Fibroblast of lung (primary cell): ENCODE data around the gene VSIG10L. TPM values are rescaled to one million over a fixed set of nuclear protein-coding genes. Genes with fewer than 3 reads are reported as not detected.
A peak's percentile ranks its signal among the peaks of the same experiment; 100 is the strongest.

Source experiments
- DNase-seq, 2 donors: peaks; one replicate each; pipeline versions ENCODE4 v3.0.0 to v3.0.0-alpha.2; 2010; ENCODE audit warnings: low read depth in 2 of 2
- H2AFZ ChIP-seq: 2 replicates; pipeline ENCODE4 v1.5.1; 2012; ENCODE audit warnings: low read length, control low read depth, inconsistent platforms
- H3K27ac ChIP-seq: 2 replicates; pipeline ENCODE4 v1.5.1; 2011; ENCODE audit warnings: low read length, control low read depth; ENCODE audit not compliant: insufficient read depth
- H3K27me3 ChIP-seq: 2 replicates; pipeline ENCODE4 v1.5.1; 2011; ENCODE audit warnings: mild to moderate bottlenecking, low read length; ENCODE audit not compliant: control insufficient read depth, insufficient read depth
- H3K36me3 ChIP-seq: 2 replicates; pipeline ENCODE4 v1.5.1; 2011; ENCODE audit warnings: low read length; ENCODE audit not compliant: control insufficient read depth, insufficient read depth
- H3K4me1 ChIP-seq: 2 replicates; pipeline ENCODE4 v1.5.1; 2011; ENCODE audit warnings: low read length; ENCODE audit not compliant: control insufficient read depth, insufficient read depth; ENCODE audit errors: extremely low read depth
- H3K4me2 ChIP-seq: 2 replicates; pipeline ENCODE4 v1.5.1; 2011; ENCODE audit warnings: low read length, control low read depth; ENCODE audit not compliant: insufficient read depth; ENCODE audit errors: extremely low read depth
- H3K4me3 ChIP-seq, 4 experiments: fragments of 200-600 bp in 1 of 4; sonication (generic) in 1 of 4; replicated peaks in 1 of 4; 2 replicates each; pipeline ENCODE4 v1.5.1; 2011 to 2016; ENCODE audit warnings: low read length in 4 of 4, low read depth in 3 of 4, mild to moderate bottlenecking in 3 of 4, control low read depth in 2 of 4, inconsistent platforms in 1 of 4, mixed read lengths in 1 of 4; ENCODE audit not compliant: insufficient read depth in 1 of 4; ENCODE audit errors: control extremely low read depth in 1 of 4
- H3K79me2 ChIP-seq: 2 replicates; pipeline ENCODE4 v1.5.1; 2012; ENCODE audit warnings: mild to moderate bottlenecking, low read length, inconsistent platforms; ENCODE audit not compliant: control insufficient read depth, insufficient read depth
- H3K9ac ChIP-seq: 2 replicates; pipeline ENCODE4 v1.5.1; 2011; ENCODE audit warnings: mild to moderate bottlenecking, low read length, control low read depth; ENCODE audit not compliant: insufficient read depth
- H3K9me3 ChIP-seq: 2 replicates; pipeline ENCODE4 v1.5.1; 2012; ENCODE audit warnings: low read depth, low read length; ENCODE audit not compliant: control insufficient read depth, insufficient read depth
- H4K20me1 ChIP-seq: 2 replicates; pipeline ENCODE4 v1.5.1; 2011; ENCODE audit warnings: low read length; ENCODE audit not compliant: control insufficient read depth, insufficient read depth; ENCODE audit errors: extremely low read depth
- EZH2 ChIP-seq: IDR thresholded peaks from 2 replicates; pipeline ENCODE4 v1.5.1; 2012; ENCODE audit warnings: low read length, control low read depth, mild to moderate bottlenecking; ENCODE audit errors: missing control alignments
- polyA plus RNA-seq, 2 donors: library from polyadenylated mRNA; depleted of rRNA in 1 of 2; stranded (reverse) in 1 of 2; unstranded in 1 of 2; fragments of >200 nt; gene quantifications; 2 replicates each; pipeline ENCODE4 v1.2.1, GENCODE V29; 2011 to 2012; ENCODE audit warnings: missing spikeins in 1 of 2
- total RNA-seq: library from RNA; depleted of rRNA; stranded (reverse); fragments of >200 nt; gene quantifications from 2 replicates; pipeline ENCODE4 v1.2.1, GENCODE V29; 2014
- TF ChIP-seq, protein P1 (sequence below), 2 donors: IDR thresholded peaks in 1 of 2; conservative IDR thresholded peaks in 1 of 2; 1 replicate in 1 of 2; 2 replicates in 1 of 2; pipeline ENCODE4 v1.5.1; 2011 to 2012; ENCODE audit warnings: low read length in 2 of 2, control low read depth in 1 of 2, inconsistent platforms in 1 of 2, low read depth in 1 of 2, mild to moderate bottlenecking in 1 of 2

VSIG10L gene
- total and polyA plus RNA-seq, 2 donors (not counting 1 experiment from before 2014, with no cell fraction given) = 0.33 to 0.66 TPM

DNA sequence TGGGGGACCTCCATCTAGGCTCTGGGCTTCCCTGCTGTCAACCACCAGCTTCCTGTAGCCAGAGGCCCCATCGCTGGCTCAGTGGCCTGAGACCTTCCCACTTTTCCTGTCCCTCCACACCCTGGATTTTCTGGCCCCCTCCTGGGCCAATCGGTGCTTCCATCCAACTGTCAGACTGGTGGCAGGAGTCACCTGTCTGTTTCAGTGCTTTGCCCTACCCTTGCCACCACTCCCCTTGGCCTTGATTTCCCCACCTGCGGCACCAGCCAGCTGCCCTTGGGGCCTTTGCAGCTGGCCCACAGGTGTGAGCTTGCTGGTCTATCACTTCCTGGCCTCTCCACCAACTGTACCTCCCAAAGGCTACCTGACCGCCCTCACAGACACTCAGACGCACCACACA is 12.5 kb downstream of the VSIG10L start:
- Histone ChIP-seq H3K4me1 (no peaks in the 10 kb centered on the region), H3K4me3 (no peak overlapping the region)
- no peak for DNase-seq

DNA sequence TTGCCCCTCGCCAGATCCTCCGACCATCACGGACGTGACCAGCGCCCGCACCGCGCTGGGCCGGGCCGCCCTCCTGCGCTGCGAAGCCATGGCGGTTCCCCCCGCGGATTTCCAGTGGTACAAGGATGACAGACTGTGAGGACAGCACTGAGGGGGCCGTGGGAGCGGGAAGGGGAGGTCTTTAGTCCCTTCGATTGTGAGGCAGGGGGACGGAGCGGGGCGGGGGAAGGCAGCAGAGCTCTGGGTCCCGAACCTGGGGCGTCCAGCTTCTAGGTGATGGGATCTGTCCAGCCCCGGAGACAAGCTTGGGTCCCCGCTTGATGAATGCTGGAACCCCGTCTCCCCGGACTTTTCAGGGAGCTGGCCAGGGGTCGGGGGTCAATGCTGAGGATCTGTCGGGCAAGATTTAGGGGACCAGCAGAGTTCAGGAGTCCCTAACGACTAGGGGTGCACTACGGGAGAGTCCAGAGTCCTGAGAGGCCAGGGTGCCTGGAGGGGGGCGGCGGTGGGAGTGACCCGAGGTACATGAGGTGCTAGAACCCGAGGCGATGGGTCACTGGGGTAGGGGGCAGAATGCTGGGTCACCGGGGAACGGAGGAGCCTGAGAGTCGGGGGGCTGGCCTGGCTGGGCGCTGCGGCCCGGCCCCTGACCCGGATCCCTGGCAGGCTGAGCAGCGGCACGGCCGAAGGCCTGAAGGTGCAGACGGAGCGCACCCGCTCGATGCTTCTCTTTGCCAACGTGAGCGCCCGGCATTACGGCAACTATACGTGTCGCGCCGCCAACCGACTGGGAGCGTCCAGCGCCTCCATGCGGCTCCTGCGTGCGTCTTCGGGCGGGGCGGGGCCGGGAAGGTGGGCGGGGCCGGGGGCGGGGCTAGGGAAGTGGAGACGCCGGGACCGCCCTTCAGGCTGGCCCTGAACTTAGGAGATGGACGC is 14.6 kb downstream of the VSIG10L start:
- H3K79me2 ChIP-seq = no peaks in the 10 kb centered on the region
- H3K36me3 ChIP-seq = no peaks in the 10 kb centered on the region
- TF ChIP-seq EZH2 = no peak
- TF ChIP-seq, protein P1, sequence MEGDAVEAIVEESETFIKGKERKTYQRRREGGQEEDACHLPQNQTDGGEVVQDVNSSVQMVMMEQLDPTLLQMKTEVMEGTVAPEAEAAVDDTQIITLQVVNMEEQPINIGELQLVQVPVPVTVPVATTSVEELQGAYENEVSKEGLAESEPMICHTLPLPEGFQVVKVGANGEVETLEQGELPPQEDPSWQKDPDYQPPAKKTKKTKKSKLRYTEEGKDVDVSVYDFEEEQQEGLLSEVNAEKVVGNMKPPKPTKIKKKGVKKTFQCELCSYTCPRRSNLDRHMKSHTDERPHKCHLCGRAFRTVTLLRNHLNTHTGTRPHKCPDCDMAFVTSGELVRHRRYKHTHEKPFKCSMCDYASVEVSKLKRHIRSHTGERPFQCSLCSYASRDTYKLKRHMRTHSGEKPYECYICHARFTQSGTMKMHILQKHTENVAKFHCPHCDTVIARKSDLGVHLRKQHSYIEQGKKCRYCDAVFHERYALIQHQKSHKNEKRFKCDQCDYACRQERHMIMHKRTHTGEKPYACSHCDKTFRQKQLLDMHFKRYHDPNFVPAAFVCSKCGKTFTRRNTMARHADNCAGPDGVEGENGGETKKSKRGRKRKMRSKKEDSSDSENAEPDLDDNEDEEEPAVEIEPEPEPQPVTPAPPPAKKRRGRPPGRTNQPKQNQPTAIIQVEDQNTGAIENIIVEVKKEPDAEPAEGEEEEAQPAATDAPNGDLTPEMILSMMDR (conservative IDR thresholded peaks at IDR 0.05 in 1 of 2, IDR thresholded peaks at IDR 0.05 in 1 of 2; ENCODE audit: low read depth in 1 of 2, low read length in 2 of 2) = no peak
- H3K27ac ChIP-seq = no peak overlapping the region
- no peak overlapping the region for H2AFZ ChIP-seq
- H3K4me1 ChIP-seq = no peaks in the 10 kb centered on the region
- no peaks in the 10 kb centered on the region for H3K27me3 ChIP-seq
- no peaks in the 10 kb centered on the region for H3K9me3 ChIP-seq
- no peak overlapping the region for H3K4me2 ChIP-seq
- peak in 1 of 2 donors; percentile 41 for DNase-seq
- H4K20me1 ChIP-seq = no peaks in the 10 kb centered on the region
- peak overlapping the region in 1 of 4 experiments; percentile 45 for H3K4me3 ChIP-seq
- H3K9ac ChIP-seq = no peak overlapping the region

More for the DNA sequence above, 12.5 kb downstream of the VSIG10L start:
- TF ChIP-seq EZH2 = no peak
- TF ChIP-seq, protein P1 (conservative IDR thresholded peaks at IDR 0.05 in 1 of 2, IDR thresholded peaks at IDR 0.05 in 1 of 2; ENCODE audit: low read depth in 1 of 2, low read length in 2 of 2) = no peak
- H3K9me3 ChIP-seq = no peaks in the 10 kb centered on the region
- no peak overlapping the region for H2AFZ ChIP-seq
- no peaks in the 10 kb centered on the region for H3K27me3 ChIP-seq
- H4K20me1 ChIP-seq = no peaks in the 10 kb centered on the region
- no peaks in the 10 kb centered on the region for H3K36me3 ChIP-seq
- no peaks in the 10 kb centered on the region for H3K79me2 ChIP-seq
- no peak overlapping the region for H3K27ac ChIP-seq
- no peak overlapping the region for H3K4me2 ChIP-seq
- no peak overlapping the region for H3K9ac ChIP-seq

DNA sequence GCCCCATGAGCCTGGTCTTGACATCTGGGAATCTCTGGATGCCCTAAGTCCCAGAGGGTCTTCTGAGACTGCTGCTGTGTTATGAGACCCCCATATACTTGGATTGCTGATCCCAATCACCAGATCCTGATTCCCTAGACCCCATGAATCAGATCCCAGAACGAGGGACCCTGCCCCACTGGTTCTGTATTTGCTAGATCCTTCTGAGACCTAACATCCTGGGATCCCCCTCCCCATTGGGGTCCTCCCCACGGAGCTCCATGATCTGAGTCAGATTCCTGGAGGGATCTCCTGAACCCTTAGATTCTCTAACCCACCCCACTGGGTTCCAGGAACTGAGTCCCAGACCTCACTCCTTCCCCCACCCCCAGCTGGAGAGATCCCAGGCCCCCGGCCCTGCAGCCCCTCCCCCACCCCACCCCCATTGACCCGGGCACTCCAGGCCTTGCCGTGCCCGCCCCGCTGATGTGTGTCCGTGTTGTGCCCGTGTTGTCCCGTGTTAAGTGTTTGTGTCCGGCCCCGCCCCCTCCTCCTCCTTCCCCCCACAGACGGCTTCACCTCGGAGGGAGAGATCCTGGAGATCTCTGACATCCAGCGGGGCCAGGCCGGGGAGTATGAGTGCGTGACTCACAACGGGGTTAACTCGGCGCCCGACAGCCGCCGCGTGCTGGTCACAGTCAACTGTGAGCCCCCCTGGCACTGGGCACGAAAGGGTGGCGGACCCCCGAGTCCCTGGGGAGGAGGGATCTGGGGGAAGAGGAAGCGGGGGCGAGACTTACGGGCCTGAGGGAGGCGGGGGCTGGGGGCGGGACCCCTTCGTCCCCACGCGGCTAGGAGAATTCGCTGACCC is 15.5 kb downstream of the VSIG10L start:
- H3K79me2 ChIP-seq = no peaks in the 10 kb centered on the region
- H3K36me3 ChIP-seq = no peaks in the 10 kb centered on the region
- H3K4me1 ChIP-seq = no peaks in the 10 kb centered on the region
- H3K27ac ChIP-seq = no peak overlapping the region
- no peak overlapping the region for H3K4me2 ChIP-seq
- H3K4me3 ChIP-seq = no peak overlapping the region
- no peak overlapping the region for H3K9ac ChIP-seq
- H4K20me1 ChIP-seq = no peaks in the 10 kb centered on the region
- no peaks in the 10 kb centered on the region for H3K9me3 ChIP-seq
- no peak overlapping the region for H2AFZ ChIP-seq
- no peak for DNase-seq
- TF ChIP-seq, protein P1 (conservative IDR thresholded peaks at IDR 0.05 in 1 of 2, IDR thresholded peaks at IDR 0.05 in 1 of 2; ENCODE audit: low read depth in 1 of 2, low read length in 2 of 2) = no peak
- TF ChIP-seq EZH2 = no peak
- H3K27me3 ChIP-seq = no peaks in the 10 kb centered on the region
